ENCODE data around the gene VSIG10L2. TPM values are rescaled to one million over a fixed set of nuclear protein-coding genes. Genes with fewer than 3 reads are reported as not detected.

The VSIG10L2 gene
- total and polyA plus RNA-seq, 2 experiments from 2014 or later: not detected

DNA sequence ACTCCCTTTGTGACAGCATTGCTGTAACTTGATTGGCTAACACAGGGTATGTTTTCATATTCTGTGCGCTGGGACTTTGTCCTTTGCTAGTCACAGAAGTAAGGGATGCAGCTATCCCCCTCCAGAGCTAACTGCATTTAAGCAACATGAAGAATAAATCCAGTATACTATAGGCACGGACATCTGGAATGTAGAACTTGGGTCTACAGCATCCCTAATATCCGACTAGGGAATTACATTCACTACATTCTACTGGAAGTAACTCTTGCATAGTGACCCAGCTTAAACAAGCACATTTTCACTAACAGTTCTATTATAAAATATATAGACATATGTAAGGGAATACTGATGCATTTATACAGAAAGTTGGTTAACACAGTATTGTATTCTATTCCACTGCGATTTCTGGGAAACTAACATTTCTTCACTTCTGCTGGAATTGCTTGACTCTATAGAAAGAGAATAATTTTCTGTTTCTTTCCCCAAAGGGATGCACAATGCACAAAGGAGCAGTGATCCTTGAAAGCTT, 13.1 kb downstream of the VSIG10L2 start:
- Histone ChIP-seq H3K36me3 (ENCODE audit: low read depth) (no peaks in the 10 kb centered on the region), H3K4me1 (ENCODE audit: insufficient read depth) (no peaks in the 10 kb centered on the region), H3K27ac (no peak overlapping the region), H3K9me2 (ENCODE audit: insufficient read depth) (no peaks in the 10 kb centered on the region), H3K9me3 (ENCODE audit: low read depth) (no peaks in the 10 kb centered on the region), H3F3A (ENCODE audit: insufficient read depth) (no peaks in the 10 kb centered on the region), H3K4me3 (no peak overlapping the region), H3K27me3 (replicated peaks; ENCODE audit: insufficient read depth) (no peaks in the 10 kb centered on the region), H3K4me2 (ENCODE audit: unreplicated experiment) (no peak overlapping the region), H2AFZ (no peak overlapping the region), H3K79me2 (ENCODE audit: insufficient read depth) (no peaks in the 10 kb centered on the region), H3K9ac (no peak overlapping the region), H4K20me1 (ENCODE audit: insufficient read depth) (no peaks in the 10 kb centered on the region)
- no peak for TF ChIP-seq EZH2phosphoT487 (IDR thresholded peaks at IDR 0.05; ENCODE audit: insufficient read depth, low read depth)
- no peak for TF ChIP-seq EZH2 (IDR thresholded peaks at IDR 0.05; ENCODE audit: insufficient read depth, poor library complexity, severe bottlenecking)
- WGBS, 2 experiments (ENCODE audit: low coverage in 1 of 2, low lambda C conversion rate in 2 of 2, missing lambda C conversion rate in 2 of 2): 73 to 76% methylated on average over 4 of the region's 4 CpGs
- DNase-seq: no peak
- in situ Hi-C loops (cut with MboI): no loop called here

DNA sequence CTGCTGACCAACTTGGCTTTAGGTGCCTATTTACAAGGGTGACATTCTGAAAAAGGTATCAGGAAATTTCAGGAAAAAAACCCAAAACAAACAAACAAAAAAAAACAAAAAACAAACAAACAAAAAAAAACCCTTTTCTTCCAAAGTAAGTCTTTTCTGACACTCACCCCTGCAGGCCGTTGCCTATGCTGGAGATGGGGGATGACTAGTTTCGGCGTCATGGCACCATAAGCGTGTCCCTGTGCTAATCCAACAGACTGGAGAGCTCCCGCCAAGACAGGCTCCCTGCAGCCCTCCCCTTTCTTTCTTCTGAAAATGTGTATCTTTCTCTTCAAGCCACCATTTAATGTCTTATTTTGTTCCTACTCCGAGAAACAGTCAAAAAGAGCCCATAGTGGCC, 13.7 kb downstream of the VSIG10L2 start:
- H4K20me1 ChIP-seq (ENCODE audit: insufficient read depth): no peaks in the 10 kb centered on the region
- no peak overlapping the region for H3K27ac ChIP-seq
- no peaks in the 10 kb centered on the region for H3K79me2 ChIP-seq (ENCODE audit: insufficient read depth)
- no peaks in the 10 kb centered on the region for H3K36me3 ChIP-seq (ENCODE audit: low read depth)
- DNase-seq: no peak
- H3F3A ChIP-seq (ENCODE audit: insufficient read depth): no peaks in the 10 kb centered on the region
- H3K9me2 ChIP-seq (ENCODE audit: insufficient read depth): no peaks in the 10 kb centered on the region
- H3K4me3 ChIP-seq: no peak overlapping the region
- TF ChIP-seq EZH2phosphoT487 (IDR thresholded peaks at IDR 0.05; ENCODE audit: insufficient read depth, low read depth): no peak
- no peak for TF ChIP-seq EZH2 (IDR thresholded peaks at IDR 0.05; ENCODE audit: insufficient read depth, poor library complexity, severe bottlenecking)
- no peaks in the 10 kb centered on the region for H3K9me3 ChIP-seq (ENCODE audit: low read depth)
- 93 to 96% methylated on average over 6 of the region's 6 CpGs for WGBS, 2 experiments (ENCODE audit: low coverage in 1 of 2, low lambda C conversion rate in 2 of 2, missing lambda C conversion rate in 2 of 2)
- no peaks in the 10 kb centered on the region for H3K4me1 ChIP-seq (ENCODE audit: insufficient read depth)
- H3K9ac ChIP-seq: no peak overlapping the region
- in situ Hi-C loops (cut with MboI): no loop called here
- H3K27me3 ChIP-seq (replicated peaks; ENCODE audit: insufficient read depth): no peaks in the 10 kb centered on the region
- no peak overlapping the region for H2AFZ ChIP-seq
- no peak overlapping the region for H3K4me2 ChIP-seq (ENCODE audit: unreplicated experiment)

DNA sequence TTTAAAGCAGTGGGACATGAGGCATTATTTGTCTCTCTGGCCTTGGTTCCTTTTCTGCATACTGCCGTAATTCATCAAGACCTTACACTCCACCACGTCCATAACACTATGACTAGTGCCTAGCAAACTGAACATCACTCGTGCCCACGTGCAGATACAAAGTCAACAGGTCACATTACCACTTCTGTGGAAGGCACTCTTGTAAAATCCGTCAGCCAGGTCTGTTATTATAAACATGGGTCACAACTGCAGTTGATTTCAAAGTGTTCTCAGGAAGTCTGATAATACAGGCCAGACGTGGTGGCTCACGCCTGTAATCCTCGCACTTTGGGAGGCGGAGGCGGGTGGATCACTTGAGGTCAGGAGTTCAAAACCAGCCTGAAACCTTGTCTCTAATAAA, 14.1 kb downstream of the VSIG10L2 start:
- no peaks in the 10 kb centered on the region for H3K27me3 ChIP-seq (replicated peaks; ENCODE audit: insufficient read depth)
- H3K4me3 ChIP-seq: no peak overlapping the region
- no peaks in the 10 kb centered on the region for H3K9me3 ChIP-seq (ENCODE audit: low read depth)
- DNase-seq: no peak
- no peaks in the 10 kb centered on the region for H3K9me2 ChIP-seq (ENCODE audit: insufficient read depth)
- no peak overlapping the region for H2AFZ ChIP-seq
- no peaks in the 10 kb centered on the region for H4K20me1 ChIP-seq (ENCODE audit: insufficient read depth)
- 84% methylated on average over 10 of the region's 10 CpGs for WGBS, 2 experiments (ENCODE audit: low coverage in 1 of 2, low lambda C conversion rate in 2 of 2, missing lambda C conversion rate in 2 of 2)
- no peak overlapping the region for H3K27ac ChIP-seq
- H3K4me2 ChIP-seq (ENCODE audit: unreplicated experiment): no peak overlapping the region
- H3K36me3 ChIP-seq (ENCODE audit: low read depth): no peaks in the 10 kb centered on the region
- no peaks in the 10 kb centered on the region for H3F3A ChIP-seq (ENCODE audit: insufficient read depth)
- in situ Hi-C loops (cut with MboI): no loop called here
- no peaks in the 10 kb centered on the region for H3K79me2 ChIP-seq (ENCODE audit: insufficient read depth)
- H3K4me1 ChIP-seq (ENCODE audit: insufficient read depth): no peaks in the 10 kb centered on the region
- no peak for TF ChIP-seq EZH2 (IDR thresholded peaks at IDR 0.05; ENCODE audit: insufficient read depth, poor library complexity, severe bottlenecking)
- no peak for TF ChIP-seq EZH2phosphoT487 (IDR thresholded peaks at IDR 0.05; ENCODE audit: insufficient read depth, low read depth)
- H3K9ac ChIP-seq: no peak overlapping the region

DNA sequence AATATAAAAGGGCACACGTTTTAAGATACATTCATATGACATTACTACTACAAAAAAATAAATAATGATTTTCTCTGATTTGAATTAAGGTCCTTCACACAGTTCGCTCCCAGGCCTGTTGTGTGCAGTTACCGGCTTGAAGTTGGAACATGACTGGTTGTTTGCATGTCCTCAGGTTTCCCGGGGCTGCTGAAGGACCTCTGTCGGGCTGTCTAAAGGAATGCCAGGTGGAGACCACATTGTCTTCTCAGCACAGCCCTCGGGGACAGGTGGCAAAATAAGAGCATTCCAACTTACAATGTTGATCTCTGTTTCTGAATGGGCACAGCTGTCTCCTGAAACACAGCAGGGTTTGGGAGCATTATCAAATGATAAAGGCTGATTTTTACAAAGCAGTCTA, 14.9 kb downstream of the VSIG10L2 start:
- no peak for TF ChIP-seq EZH2 (IDR thresholded peaks at IDR 0.05; ENCODE audit: insufficient read depth, poor library complexity, severe bottlenecking)
- Histone ChIP-seq H3K36me3 (ENCODE audit: low read depth) (no peaks in the 10 kb centered on the region), H3K4me1 (ENCODE audit: insufficient read depth) (no peaks in the 10 kb centered on the region), H3F3A (ENCODE audit: insufficient read depth) (no peaks in the 10 kb centered on the region), H3K27ac (no peak overlapping the region), H3K9me3 (ENCODE audit: low read depth) (no peaks in the 10 kb centered on the region), H2AFZ (no peak overlapping the region), H3K79me2 (ENCODE audit: insufficient read depth) (no peaks in the 10 kb centered on the region), H3K27me3 (replicated peaks; ENCODE audit: insufficient read depth) (no peaks in the 10 kb centered on the region), H3K4me3 (no peak overlapping the region), H3K4me2 (ENCODE audit: unreplicated experiment) (no peak overlapping the region), H3K9ac (no peak overlapping the region), H3K9me2 (ENCODE audit: insufficient read depth) (no peaks in the 10 kb centered on the region), H4K20me1 (ENCODE audit: insufficient read depth) (no peaks in the 10 kb centered on the region)
- 62 to 66% methylated on average over 6 of the region's 6 CpGs for WGBS, 2 experiments (ENCODE audit: low coverage in 1 of 2, low lambda C conversion rate in 2 of 2, missing lambda C conversion rate in 2 of 2)
- in situ Hi-C loops (cut with MboI): no loop called here
- DNase-seq: no peak

DNA sequence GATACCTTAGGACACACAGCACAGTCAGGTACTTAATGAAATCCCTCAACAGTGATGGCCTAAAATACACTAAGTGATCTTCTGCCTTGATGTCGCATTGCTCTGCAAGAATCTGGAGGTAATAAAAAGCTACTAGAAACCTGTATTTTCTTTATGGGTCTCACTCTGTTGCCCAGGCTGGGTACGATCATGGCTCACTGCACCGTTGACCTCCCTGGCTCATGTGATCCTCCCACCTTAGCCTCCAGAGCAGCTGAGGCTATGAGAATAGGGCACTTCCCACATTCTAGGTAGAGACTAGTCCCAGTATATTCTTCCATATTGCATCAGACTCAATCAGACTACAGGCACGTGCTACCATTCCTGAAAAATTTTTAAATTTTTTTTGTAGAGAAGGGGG, 21.7 kb downstream of the VSIG10L2 start:
- TF ChIP-seq EZH2phosphoT487 (IDR thresholded peaks at IDR 0.05; ENCODE audit: insufficient read depth, low read depth) (no peak), EZH2 (IDR thresholded peaks at IDR 0.05; ENCODE audit: insufficient read depth, poor library complexity, severe bottlenecking) (no peak)
- Histone ChIP-seq H3K27me3 (replicated peaks; ENCODE audit: insufficient read depth) (no peaks in the 10 kb centered on the region), H3K4me2 (ENCODE audit: unreplicated experiment) (no peak overlapping the region), H3K9ac (no peak overlapping the region), H4K20me1 (ENCODE audit: insufficient read depth) (no peaks in the 10 kb centered on the region), H3K9me3 (ENCODE audit: low read depth) (no peaks in the 10 kb centered on the region), H2AFZ (no peak overlapping the region), H3K9me2 (ENCODE audit: insufficient read depth) (no peaks in the 10 kb centered on the region), H3F3A (ENCODE audit: insufficient read depth) (no peaks in the 10 kb centered on the region), H3K79me2 (ENCODE audit: insufficient read depth) (no peaks in the 10 kb centered on the region), H3K4me3 (no peak overlapping the region), H3K36me3 (ENCODE audit: low read depth) (no peaks in the 10 kb centered on the region), H3K4me1 (ENCODE audit: insufficient read depth) (no peaks in the 10 kb centered on the region), H3K27ac (no peak overlapping the region)
- 83 to 85% methylated on average over 4 of the region's 4 CpGs for WGBS, 2 experiments (ENCODE audit: low coverage in 1 of 2, low lambda C conversion rate in 2 of 2, missing lambda C conversion rate in 2 of 2)
- DNase-seq: no peak
- in situ Hi-C loops (cut with MboI): no loop called here

Measured in GM23248 (cell line).